ENCODE results near the gene EDN1.

Gene EDN1

DNA sequence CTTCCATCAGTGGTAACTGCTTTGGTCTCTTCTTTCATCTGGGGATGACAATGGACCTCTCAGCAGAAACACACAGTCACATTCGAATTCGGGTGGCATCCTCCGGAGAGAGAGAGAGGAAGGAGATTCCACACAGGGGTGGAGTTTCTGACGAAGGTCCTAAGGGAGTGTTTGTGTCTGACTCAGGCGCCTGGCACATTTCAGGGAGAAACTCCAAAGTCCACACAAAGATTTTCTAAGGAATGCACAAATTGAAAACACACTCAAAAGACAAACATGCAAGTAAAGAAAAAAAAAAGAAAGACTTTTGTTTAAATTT lies 6.1 kb downstream of the EDN1 start:
- no peak overlapping the region for H3K27ac ChIP-seq (ENCODE audit: low read depth, low read length)
- H3K4me3 ChIP-seq (ENCODE audit: low read depth, low read length), result no peak overlapping the region

DNA sequence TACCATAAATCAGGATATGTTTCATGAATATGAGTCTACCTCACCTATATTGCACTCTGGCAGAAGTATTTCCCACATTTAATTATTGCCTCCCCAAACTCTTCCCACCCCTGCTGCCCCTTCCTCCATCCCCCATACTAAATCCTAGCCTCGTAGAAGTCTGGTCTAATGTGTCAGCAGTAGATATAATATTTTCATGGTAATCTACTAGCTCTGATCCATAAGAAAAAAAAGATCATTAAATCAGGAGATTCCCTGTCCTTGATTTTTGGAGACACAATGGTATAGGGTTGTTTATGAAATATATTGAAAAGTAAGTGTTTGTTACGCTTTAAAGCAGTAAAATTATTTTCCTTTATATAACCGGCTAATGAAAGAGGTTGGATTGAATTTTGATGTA lies 6.4 kb downstream of the EDN1 start:
- H3K4me3 ChIP-seq (ENCODE audit: low read depth, low read length), result no peak overlapping the region
- peaks cover 7% of the 10 kb centered on the region for H3K27me3 ChIP-seq (ENCODE audit: control insufficient read depth, insufficient read depth, low read length)
- H3K9me3 ChIP-seq (ENCODE audit: control insufficient read depth, insufficient read depth, low read depth, low read length), result no peaks in the 10 kb centered on the region
- H3K9ac ChIP-seq (ENCODE audit: low read length), result no peak overlapping the region
- H3K36me3 ChIP-seq (ENCODE audit: control insufficient read depth, insufficient read depth, low read length), result no peaks in the 10 kb centered on the region; the same call in 1 of the 2 replicates
- H3K27ac ChIP-seq (ENCODE audit: low read depth, low read length), result no peak overlapping the region
- H3K4me1 ChIP-seq (ENCODE audit: control insufficient read depth, insufficient read depth, low read length), result peaks cover 12% of the 10 kb centered on the region

More for the DNA sequence above, 6.1 kb downstream of the EDN1 start:
- Histone ChIP-seq H3K27me3 (ENCODE audit: control insufficient read depth, insufficient read depth, low read length) (peaks cover 11% of the 10 kb centered on the region), H3K9ac (ENCODE audit: low read length) (no peak overlapping the region), H3K36me3 (ENCODE audit: control insufficient read depth, insufficient read depth, low read length) (no peaks in the 10 kb centered on the region; the same call in 1 of the 2 replicates), H3K9me3 (ENCODE audit: control insufficient read depth, insufficient read depth, low read depth, low read length) (no peaks in the 10 kb centered on the region), H3K4me1 (ENCODE audit: control insufficient read depth, insufficient read depth, low read length) (peaks cover 16% of the 10 kb centered on the region)

DNA sequence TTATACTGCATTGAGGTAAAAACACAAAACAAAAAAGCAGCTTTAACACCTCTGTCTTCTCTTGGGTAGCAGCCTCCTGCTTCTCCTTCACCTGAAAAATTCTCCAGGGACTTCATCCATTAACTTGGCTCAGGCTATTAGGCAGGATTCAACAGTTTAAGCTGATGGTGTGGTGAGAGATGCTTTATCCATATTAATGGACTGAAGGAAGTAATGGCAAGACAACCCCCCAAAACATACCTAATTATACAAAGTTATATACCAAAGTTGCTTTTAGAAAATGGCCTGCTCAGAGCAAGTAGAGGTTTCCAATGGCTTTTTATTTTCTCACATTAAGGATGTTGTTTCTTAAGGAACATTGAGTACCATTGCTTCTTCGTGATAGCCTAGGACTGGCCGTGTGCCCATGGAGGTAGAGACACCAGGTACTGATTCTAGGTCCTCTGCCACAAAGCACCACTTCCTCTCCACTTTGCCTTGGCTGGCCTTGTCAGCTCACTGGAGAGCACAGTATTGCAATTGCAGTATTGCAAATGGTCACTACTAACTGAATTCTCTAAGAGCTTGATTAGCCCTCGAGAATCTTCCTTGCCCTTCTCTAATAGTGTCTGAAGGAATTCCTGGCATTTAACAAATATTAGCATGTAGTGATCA lies 7.3 kb downstream of the EDN1 start:
- no peaks in the 10 kb centered on the region; the same call in 1 of the 2 replicates for H3K36me3 ChIP-seq (ENCODE audit: control insufficient read depth, insufficient read depth, low read length)
- no peak overlapping the region for H3K9ac ChIP-seq (ENCODE audit: low read length)
- no peaks in the 10 kb centered on the region for H3K27me3 ChIP-seq (ENCODE audit: control insufficient read depth, insufficient read depth, low read length)
- no peak overlapping the region for H3K27ac ChIP-seq (ENCODE audit: low read depth, low read length)
- no peak overlapping the region for H3K4me3 ChIP-seq (ENCODE audit: low read depth, low read length)
- H3K9me3 ChIP-seq (ENCODE audit: control insufficient read depth, insufficient read depth, low read depth, low read length), result no peaks in the 10 kb centered on the region
- peaks cover 5% of the 10 kb centered on the region; the same call in 1 of the 2 replicates for H3K4me1 ChIP-seq (ENCODE audit: control insufficient read depth, insufficient read depth, low read length)

DNA sequence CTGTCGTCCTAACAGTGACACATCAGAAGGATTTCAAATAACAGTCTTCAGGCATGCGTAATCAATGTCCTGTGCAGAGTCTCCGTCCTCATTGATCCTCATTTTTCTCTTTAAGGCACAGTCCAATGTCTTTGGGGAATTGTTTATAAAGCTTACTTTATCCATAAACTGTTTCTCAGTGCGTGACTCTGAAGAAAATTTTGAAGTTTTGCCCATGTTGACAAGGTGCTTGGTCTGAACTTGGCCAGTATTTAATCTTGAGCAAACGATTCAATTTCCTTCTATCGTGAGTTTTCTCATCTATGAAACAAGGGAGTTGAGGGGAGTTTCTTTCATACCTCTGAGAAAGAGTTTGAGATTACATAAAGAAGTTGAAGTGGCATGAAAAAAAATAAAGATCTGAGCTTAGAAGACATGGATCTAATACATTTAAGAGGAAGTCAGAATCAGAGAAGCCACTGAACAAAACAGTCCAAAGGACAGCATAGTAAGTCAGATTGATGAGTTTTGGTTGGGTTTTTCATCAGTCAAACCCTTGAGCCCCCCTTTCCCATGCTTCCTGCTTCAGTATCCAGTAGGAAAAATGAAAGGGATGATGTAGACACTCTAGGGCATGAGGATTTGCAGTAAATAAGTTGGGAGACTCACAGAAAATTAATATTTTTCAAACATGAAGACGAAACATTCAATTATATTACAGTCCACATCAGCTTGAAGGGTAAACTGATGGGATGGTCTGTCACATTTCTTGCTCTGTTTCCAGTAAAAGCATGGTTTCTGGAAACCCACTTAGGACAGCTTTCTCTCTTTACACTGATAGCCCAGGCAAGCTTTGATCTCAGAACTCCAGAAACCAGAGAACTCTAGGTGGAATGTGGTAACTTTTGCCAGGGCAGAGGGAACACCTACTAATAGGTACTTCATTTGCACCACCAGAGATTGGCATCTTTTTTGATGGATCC lies 8.1 kb downstream of the EDN1 start:
- Histone ChIP-seq H3K4me3 (ENCODE audit: low read depth, low read length) (no peak overlapping the region), H3K27ac (ENCODE audit: low read depth, low read length) (no peak overlapping the region), H3K4me1 (ENCODE audit: control insufficient read depth, insufficient read depth, low read length) (peaks cover 4% of the 10 kb centered on the region; the same call in 1 of the 2 replicates), H3K9ac (ENCODE audit: low read length) (no peak overlapping the region), H3K9me3 (ENCODE audit: control insufficient read depth, insufficient read depth, low read depth, low read length) (no peaks in the 10 kb centered on the region), H3K36me3 (ENCODE audit: control insufficient read depth, insufficient read depth, low read length) (no peaks in the 10 kb centered on the region; the same call in 1 of the 2 replicates), H3K27me3 (ENCODE audit: control insufficient read depth, insufficient read depth, low read length) (no peaks in the 10 kb centered on the region)

DNA sequence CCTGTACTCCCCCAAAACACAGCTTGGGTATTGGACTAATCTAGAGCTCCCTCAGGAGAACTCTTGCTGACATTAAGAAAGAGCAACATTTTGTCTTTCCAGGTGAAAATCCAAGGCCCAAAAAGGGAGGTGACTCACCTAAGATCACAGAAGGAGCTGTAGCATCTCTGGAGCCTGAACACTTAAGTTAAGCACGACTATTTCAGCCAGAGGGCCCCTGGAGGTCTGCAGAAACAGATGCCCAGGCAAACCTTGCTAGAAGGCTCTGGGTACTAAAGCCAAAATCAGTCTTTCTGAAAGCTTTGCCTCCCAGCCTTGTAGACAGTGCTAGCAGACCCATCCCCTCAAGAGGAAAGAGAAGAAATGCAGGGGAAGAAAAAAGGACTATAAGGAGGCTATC lies 8.8 kb downstream of the EDN1 start:
- Histone ChIP-seq H3K4me1 (ENCODE audit: control insufficient read depth, insufficient read depth, low read length) (peaks cover 4% of the 10 kb centered on the region; the same call in 1 of the 2 replicates), H3K27ac (ENCODE audit: low read depth, low read length) (no peak overlapping the region), H3K4me3 (ENCODE audit: low read depth, low read length) (no peak overlapping the region), H3K9me3 (ENCODE audit: control insufficient read depth, insufficient read depth, low read depth, low read length) (no peaks in the 10 kb centered on the region), H3K9ac (ENCODE audit: low read length) (no peak overlapping the region), H3K27me3 (ENCODE audit: control insufficient read depth, insufficient read depth, low read length) (no peaks in the 10 kb centered on the region), H3K36me3 (ENCODE audit: control insufficient read depth, insufficient read depth, low read length) (no peaks in the 10 kb centered on the region; the same call in 1 of the 2 replicates)

DNA sequence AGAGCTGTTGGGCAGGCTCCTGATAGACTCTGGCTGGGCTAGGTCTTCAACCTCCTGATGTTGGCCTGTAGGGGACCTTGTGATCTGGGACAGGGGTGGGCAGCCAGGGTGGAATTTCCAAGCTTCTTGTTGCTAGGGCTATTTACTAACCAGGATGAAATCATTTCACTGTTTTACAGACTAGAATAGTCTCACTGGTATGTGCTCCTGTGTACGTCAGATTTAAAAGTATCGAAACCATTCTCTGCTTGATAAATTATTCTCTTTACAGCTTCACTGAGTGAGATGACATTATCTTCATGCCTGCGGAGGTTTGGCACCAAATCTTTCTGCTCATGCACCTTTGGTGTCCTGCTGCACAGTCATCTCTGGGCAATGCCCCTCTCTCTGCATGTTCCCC lies 10.9 kb downstream of the EDN1 start:
- Histone ChIP-seq H3K9me3 (ENCODE audit: control insufficient read depth, insufficient read depth, low read depth, low read length) (no peaks in the 10 kb centered on the region), H3K27ac (ENCODE audit: low read depth, low read length) (no peak overlapping the region), H3K4me1 (ENCODE audit: control insufficient read depth, insufficient read depth, low read length) (peaks cover 4% of the 10 kb centered on the region; the same call in 1 of the 2 replicates), H3K36me3 (ENCODE audit: control insufficient read depth, insufficient read depth, low read length) (no peaks in the 10 kb centered on the region), H3K4me3 (ENCODE audit: low read depth, low read length) (no peak overlapping the region), H3K9ac (ENCODE audit: low read length) (no peak overlapping the region), H3K27me3 (ENCODE audit: control insufficient read depth, insufficient read depth, low read length) (no peaks in the 10 kb centered on the region)

DNA sequence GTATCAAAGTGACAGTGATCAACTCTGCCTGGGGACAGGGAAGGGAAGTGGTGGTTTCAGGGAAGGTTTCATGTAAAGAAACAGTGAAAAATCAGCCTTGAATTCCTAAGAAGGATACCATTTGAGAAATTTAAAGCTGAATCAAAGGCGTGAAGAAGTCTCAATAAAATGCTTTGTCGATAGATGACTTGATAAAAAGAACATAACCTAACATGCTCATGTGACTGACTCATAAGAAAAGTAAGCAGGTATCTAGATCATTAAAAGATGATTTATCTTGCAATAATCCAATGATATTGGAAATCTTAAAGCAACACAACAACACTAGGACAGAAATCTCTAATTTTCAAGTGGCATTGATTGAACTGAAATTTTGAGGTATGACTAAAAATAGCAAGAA lies 14.3 kb downstream of the EDN1 start:
- H3K4me1 ChIP-seq (ENCODE audit: control insufficient read depth, insufficient read depth, low read length), result no peaks in the 10 kb centered on the region
- H3K36me3 ChIP-seq (ENCODE audit: control insufficient read depth, insufficient read depth, low read length), result no peaks in the 10 kb centered on the region
- 0 out of 2 replicates have a peak, but pooled peaks cover 2% of the 10 kb centered on the region for H3K9me3 ChIP-seq (ENCODE audit: control insufficient read depth, insufficient read depth, low read depth, low read length)
- H3K4me3 ChIP-seq (ENCODE audit: low read depth, low read length), result no peak overlapping the region
- no peak overlapping the region for H3K9ac ChIP-seq (ENCODE audit: low read length)
- H3K27me3 ChIP-seq (ENCODE audit: control insufficient read depth, insufficient read depth, low read length), result no peaks in the 10 kb centered on the region
- no peak overlapping the region for H3K27ac ChIP-seq (ENCODE audit: low read depth, low read length)

DNA sequence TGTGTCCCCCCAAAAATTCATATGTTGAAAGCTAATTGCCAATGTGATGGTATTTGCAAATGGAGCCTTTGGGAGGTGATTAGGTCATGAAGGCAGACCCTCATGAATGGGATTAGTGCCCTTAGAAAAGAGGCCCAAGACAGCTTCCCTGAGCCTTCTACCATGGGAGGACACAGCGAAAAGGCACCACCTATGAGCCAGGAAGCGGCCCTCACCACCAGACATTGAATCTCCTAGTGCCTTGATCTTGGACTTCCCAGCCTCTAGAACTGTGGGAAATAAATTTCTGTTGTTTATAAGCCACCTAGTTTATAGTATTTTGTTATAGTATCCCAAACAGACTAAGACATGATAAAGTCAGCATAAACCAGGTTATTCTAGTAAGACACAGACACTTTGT lies 18.9 kb downstream of the EDN1 start:
- H3K9me3 ChIP-seq (ENCODE audit: control insufficient read depth, insufficient read depth, low read depth, low read length), result 0 out of 2 replicates have a peak, but pooled peaks cover 2% of the 10 kb centered on the region
- H3K27ac ChIP-seq (ENCODE audit: low read depth, low read length), result no peak overlapping the region
- no peaks in the 10 kb centered on the region for H3K27me3 ChIP-seq (ENCODE audit: control insufficient read depth, insufficient read depth, low read length)
- no peak overlapping the region for H3K9ac ChIP-seq (ENCODE audit: low read length)
- H3K36me3 ChIP-seq (ENCODE audit: control insufficient read depth, insufficient read depth, low read length), result no peaks in the 10 kb centered on the region
- no peak overlapping the region for H3K4me3 ChIP-seq (ENCODE audit: low read depth, low read length)
- no peaks in the 10 kb centered on the region for H3K4me1 ChIP-seq (ENCODE audit: control insufficient read depth, insufficient read depth, low read length)

DNA sequence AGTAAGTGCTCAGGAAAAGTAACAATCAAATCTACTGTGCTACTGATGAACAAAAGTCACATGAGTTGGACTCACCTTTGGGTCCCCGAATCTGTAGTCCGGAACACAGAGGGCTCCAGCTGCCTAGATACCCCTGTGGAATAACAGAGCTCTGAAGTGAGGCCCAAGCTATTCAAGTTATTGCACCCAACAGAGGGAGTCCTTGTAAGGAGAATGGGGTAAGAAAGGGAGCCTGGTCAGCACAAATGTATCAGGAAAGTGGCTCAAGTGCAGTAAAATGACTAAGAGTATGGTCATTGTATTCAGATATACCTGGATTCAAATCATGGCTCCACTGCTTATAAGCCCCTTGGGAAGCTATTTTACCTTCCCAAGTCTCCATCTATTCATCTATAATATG lies 20.9 kb downstream of the EDN1 start:
- Histone ChIP-seq H3K9me3 (ENCODE audit: control insufficient read depth, insufficient read depth, low read depth, low read length) (peaks cover 2% of the 10 kb centered on the region; the same call in 1 of the 2 replicates), H3K27ac (ENCODE audit: low read depth, low read length) (no peak overlapping the region), H3K27me3 (ENCODE audit: control insufficient read depth, insufficient read depth, low read length) (no peaks in the 10 kb centered on the region), H3K36me3 (ENCODE audit: control insufficient read depth, insufficient read depth, low read length) (no peaks in the 10 kb centered on the region), H3K4me3 (ENCODE audit: low read depth, low read length) (no peak overlapping the region), H3K4me1 (ENCODE audit: control insufficient read depth, insufficient read depth, low read length) (no peaks in the 10 kb centered on the region), H3K9ac (ENCODE audit: low read length) (no peak overlapping the region)

DNA sequence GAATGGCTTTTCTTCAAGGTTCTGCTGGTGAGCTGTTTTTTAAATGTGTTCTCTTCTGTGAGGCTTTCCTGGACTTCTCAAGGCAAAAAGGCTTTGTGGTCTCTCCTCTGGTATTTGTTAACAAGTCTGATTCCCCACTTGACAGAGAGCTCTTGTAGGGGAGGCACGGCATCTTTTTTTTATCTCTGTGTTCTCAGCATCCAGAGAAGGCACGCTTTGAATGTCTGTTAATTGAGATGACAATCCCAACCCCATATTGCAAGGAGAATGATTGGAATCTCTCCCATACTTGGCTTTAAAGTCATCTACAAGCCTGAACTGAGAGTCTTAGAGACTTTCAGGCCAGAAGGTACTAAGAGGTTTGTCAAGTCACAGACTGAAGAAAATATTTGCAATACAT lies 22.6 kb downstream of the EDN1 start:
- H3K4me1 ChIP-seq (ENCODE audit: control insufficient read depth, insufficient read depth, low read length), result no peaks in the 10 kb centered on the region
- no peak overlapping the region for H3K27ac ChIP-seq (ENCODE audit: low read depth, low read length)
- H3K36me3 ChIP-seq (ENCODE audit: control insufficient read depth, insufficient read depth, low read length), result no peaks in the 10 kb centered on the region
- H3K9me3 ChIP-seq (ENCODE audit: control insufficient read depth, insufficient read depth, low read depth, low read length), result peaks cover 5% of the 10 kb centered on the region; the same call in 1 of the 2 replicates
- no peak overlapping the region for H3K4me3 ChIP-seq (ENCODE audit: low read depth, low read length)
- H3K9ac ChIP-seq (ENCODE audit: low read length), result no peak overlapping the region
- no peaks in the 10 kb centered on the region for H3K27me3 ChIP-seq (ENCODE audit: control insufficient read depth, insufficient read depth, low read length)

Data from HUES6 (cell line).